ENCODE measurements around the gene ATP1A4.

The ATP1A4 gene

DNA sequence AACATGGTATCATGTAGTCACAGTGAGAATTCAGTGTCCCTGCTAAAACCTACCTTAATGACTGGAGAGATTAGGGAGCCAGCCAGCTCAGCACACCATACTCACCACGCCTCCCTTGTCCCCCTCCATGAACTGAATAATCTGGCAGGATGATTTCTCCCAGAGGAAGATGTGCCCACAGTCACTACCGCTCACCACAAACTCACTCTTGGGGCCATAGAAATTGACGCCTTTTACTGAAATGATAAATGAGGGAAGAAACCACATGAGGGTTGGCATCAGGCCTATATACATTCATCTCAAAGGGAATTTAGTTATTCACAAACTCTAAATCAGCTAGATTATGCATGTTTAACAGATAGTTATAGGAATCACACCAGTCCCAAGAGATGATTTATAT lies 71.1 kb downstream of the ATP1A4 start:
- no peak for DNase-seq

DNA sequence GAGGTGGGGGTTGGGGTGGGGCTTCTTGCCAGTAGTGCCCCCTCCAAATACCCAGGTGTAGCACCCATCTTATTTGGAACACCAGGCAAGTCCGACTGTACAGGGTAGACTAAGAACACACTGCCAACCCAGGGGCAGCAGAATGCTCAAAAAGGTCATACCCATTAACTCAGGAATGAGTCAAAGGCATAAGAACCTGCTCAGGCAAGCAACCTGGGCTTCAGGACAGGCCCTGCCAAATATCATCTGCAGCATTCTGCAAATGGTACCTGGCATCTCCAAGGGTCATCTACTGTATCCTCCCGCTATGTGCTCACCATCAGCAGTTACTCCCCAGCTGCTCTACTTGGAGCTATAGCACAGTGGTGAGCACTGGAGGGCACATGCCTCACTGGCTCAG lies 73.2 kb downstream of the ATP1A4 start:
- no peak for DNase-seq

DNA sequence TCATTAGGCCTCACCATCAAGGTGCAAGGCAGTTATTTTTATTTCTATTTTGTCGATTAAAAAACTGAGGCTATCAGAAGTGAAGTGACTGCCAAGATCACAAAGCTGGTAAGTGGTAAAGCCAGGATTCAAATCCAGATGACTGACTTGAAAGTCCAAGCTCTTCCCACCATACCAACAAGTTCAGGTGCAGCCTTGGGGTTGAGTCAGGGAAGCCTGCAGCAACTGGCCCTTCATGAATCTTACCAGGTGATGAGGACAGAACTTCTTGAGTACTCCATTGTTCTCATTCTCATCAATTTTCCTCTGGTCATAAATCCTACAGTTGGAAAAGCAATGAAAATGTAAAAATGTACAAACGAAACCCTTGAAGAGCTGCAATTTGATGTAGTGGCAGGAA lies 73.9 kb downstream of the ATP1A4 start:
- DNase-seq, result no peak

DNA sequence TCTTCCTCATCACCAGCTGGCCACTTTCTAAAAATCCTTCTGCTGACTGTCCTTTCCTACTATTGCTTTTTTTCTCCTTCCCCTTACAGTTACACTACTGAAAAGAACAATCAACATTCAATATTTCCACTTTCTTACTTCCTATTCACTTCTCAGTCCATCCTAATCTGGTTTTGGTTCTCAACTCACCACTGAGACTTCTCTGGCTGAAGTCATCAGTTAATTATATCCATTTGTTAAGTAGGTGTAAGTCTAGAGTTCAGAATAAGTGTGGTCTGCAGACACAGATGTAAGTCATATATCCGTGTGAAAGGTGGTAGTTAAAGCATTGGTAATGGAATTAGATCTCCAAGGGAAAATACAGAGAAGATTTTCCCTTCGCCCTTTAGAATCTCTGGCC lies 75.2 kb downstream of the ATP1A4 start:
- DNase-seq, result no peak

- DNase-seq, result no peak
Observed at GRCh38 chr1:160227034-160227433, 75.6 kb downstream of the ATP1A4 start.

DNA sequence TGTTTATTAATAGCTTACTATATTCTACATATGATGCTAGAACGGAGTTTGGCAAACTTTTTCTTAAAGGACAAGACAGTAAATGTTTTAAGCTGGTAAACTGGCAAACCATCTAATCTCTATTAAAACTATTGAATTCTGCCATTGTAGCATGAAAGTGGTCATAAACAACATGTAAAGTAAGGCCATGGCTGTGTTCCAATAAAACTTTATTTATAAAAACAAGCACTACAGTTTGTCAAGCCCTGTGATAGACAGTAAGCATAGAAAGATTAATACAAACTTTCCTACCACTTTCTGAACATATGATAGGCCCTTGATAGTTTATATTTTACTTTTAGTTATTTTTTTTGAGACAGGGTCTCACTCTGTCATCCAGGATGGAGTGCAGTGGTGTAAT lies 76.2 kb downstream of the ATP1A4 start:
- DNase-seq, result no peak

- no peak for DNase-seq
Observed at GRCh38 chr1:160228431-160228830, 77.0 kb downstream of the ATP1A4 start.

GRCh38 chr1:160232911-160233310 lies 81.5 kb downstream of the ATP1A4 start:
- no peak for DNase-seq

Data from anterior cingulate cortex (tissue), 58 donors.